ENCODE measurements around the gene PUM1. TPM values are rescaled to one million over a fixed set of nuclear protein-coding genes. Genes with fewer than 3 reads are reported as not detected.
"Not testable (repeated sequence)": the region's sequence is repeated elsewhere in the genome, so short reads cannot be mapped to it uniquely, and the experiment has no call there.

Gene PUM1
- total RNA-seq, 1 experiment from 2014 or later: 109 TPM

GRCh38 chr1:30974536-30974935 is 91.0 kb downstream of the PUM1 start:
- H3K4me3 ChIP-seq (ENCODE audit: low read depth in 2 of 2, low read length in 2 of 2): no peak overlapping the region

DNA sequence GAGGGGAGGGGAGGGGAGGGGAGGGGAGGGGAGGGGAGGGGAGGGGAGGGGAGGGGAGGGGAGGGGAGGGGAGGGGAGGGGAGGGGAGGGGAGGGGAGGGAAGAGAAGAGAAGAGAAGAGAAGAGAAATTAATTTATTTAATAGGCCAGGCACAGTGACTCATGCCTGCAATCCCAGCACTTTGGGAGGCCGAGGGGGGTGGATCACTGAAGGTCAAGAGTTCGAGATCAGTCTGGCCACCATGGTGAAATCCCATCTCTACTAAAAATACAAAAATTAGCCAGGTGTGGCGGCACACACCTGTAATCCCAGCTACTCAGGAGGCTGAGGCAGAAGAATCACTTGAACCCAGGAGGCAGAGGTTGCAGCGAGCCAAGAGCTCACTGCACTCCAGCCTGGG is 93.2 kb downstream of the PUM1 start:
- POLR2A ChIA-PET; CTCF ChIA-PET; H3K27me3 ChIP-seq (ENCODE audit: control insufficient read depth, insufficient read depth, low read length); ATAC-seq; H3K9me3 ChIP-seq (ENCODE audit: control insufficient read depth, insufficient read depth, low read depth, low read length); intact Hi-C loops (cut with micrococcal nuclease; ENCODE audit: unreplicated experiment); BruUV-seq (replicated peaks); DNase-seq (ENCODE audit: low read depth, low spot score); H3K27ac ChIP-seq (ENCODE audit: low read length); in situ Hi-C loops (cut with HindIII; ENCODE audit: low pct_unique_long_range_greater_than_20kb, low sequenced_read_pairs); H3K4me1 ChIP-seq (ENCODE audit: control insufficient read depth, insufficient read depth, low read length); H3K4me3 ChIP-seq (ENCODE audit: low read depth in 2 of 2, low read length in 2 of 2): not testable (repeated sequence)
- peaks cover 21% of the 10 kb centered on the region for H3K36me3 ChIP-seq (ENCODE audit: control insufficient read depth, insufficient read depth, low read length)

More at GRCh38 chr1:30974536-30974935, 91.0 kb downstream of the PUM1 start:
- H3K36me3 ChIP-seq (ENCODE audit: control insufficient read depth, insufficient read depth, low read length): peaks cover 8% of the 10 kb centered on the region
- in situ Hi-C loops (cut with HindIII; ENCODE audit: low pct_unique_long_range_greater_than_20kb, low sequenced_read_pairs) (no loop called here), intact Hi-C loops (cut with micrococcal nuclease; ENCODE audit: unreplicated experiment) (no loop called here)
- H3K9me3 ChIP-seq (ENCODE audit: control insufficient read depth, insufficient read depth, low read depth, low read length): no peaks in the 10 kb centered on the region
- H3K27me3 ChIP-seq (ENCODE audit: control insufficient read depth, insufficient read depth, low read length): no peaks in the 10 kb centered on the region
- no peak for ATAC-seq
- no peak for TF ChIP-seq REST (IDR thresholded peaks at IDR 0.05; ENCODE audit: insufficient read depth in 1 of 2, low read depth in 2 of 2, low read length in 1 of 2)
- TF ChIP-seq SIN3A (IDR thresholded peaks at IDR 0.05; ENCODE audit: borderline replicate concordance, insufficient read depth, low read depth, low read length): no peak
- TF ChIP-seq POLR2AphosphoS5 (IDR thresholded peaks at IDR 0.05; ENCODE audit: low read depth, low read length): no peak
- no peak for TF ChIP-seq TCF7L2 (IDR thresholded peaks at IDR 0.05; ENCODE audit: low read depth, low read length)
- TF ChIP-seq, protein P1, sequence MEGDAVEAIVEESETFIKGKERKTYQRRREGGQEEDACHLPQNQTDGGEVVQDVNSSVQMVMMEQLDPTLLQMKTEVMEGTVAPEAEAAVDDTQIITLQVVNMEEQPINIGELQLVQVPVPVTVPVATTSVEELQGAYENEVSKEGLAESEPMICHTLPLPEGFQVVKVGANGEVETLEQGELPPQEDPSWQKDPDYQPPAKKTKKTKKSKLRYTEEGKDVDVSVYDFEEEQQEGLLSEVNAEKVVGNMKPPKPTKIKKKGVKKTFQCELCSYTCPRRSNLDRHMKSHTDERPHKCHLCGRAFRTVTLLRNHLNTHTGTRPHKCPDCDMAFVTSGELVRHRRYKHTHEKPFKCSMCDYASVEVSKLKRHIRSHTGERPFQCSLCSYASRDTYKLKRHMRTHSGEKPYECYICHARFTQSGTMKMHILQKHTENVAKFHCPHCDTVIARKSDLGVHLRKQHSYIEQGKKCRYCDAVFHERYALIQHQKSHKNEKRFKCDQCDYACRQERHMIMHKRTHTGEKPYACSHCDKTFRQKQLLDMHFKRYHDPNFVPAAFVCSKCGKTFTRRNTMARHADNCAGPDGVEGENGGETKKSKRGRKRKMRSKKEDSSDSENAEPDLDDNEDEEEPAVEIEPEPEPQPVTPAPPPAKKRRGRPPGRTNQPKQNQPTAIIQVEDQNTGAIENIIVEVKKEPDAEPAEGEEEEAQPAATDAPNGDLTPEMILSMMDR (IDR thresholded peaks at IDR 0.05): no peak
- peaks cover 10% of the 10 kb centered on the region for H3K4me1 ChIP-seq (ENCODE audit: control insufficient read depth, insufficient read depth, low read length)
- POLR2A ChIA-PET: no interaction called here
- no peak for DNase-seq (ENCODE audit: low read depth, low spot score)
- CTCF ChIA-PET: no interaction called here
- H3K27ac ChIP-seq (ENCODE audit: low read length): no peak overlapping the region
- no TSS peak for BruUV-seq (replicated peaks)

DNA sequence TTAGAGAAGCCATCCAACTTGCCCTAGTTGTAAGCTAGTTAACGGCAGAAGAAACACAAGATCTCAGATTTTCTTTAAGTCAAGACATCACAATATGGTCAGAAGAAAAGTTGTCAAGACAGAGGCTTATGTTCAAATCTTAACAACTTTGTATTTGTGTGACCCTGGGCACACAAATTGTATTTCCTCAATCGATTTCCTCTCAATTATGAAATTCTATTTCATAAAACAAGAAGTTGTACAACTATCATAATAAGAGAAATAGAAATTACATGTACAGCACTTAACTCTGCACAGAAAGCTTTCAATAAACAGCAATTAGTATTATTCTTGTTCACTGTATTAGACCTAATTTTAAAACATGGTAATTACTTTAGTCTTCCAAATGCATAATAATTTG is 94.0 kb downstream of the PUM1 start:
- TF ChIP-seq TCF7L2 (IDR thresholded peaks at IDR 0.05; ENCODE audit: low read depth, low read length) (no peak), POLR2AphosphoS5 (IDR thresholded peaks at IDR 0.05; ENCODE audit: low read depth, low read length) (no peak), SIN3A (IDR thresholded peaks at IDR 0.05; ENCODE audit: borderline replicate concordance, insufficient read depth, low read depth, low read length) (no peak), REST (IDR thresholded peaks at IDR 0.05; ENCODE audit: insufficient read depth in 1 of 2, low read depth in 2 of 2, low read length in 1 of 2) (no peak)
- TF ChIP-seq, protein P1 (IDR thresholded peaks at IDR 0.05): no peak
- Histone ChIP-seq H3K4me3 (ENCODE audit: low read depth in 2 of 2, low read length in 2 of 2) (no peak overlapping the region), H3K36me3 (ENCODE audit: control insufficient read depth, insufficient read depth, low read length) (peaks cover 26% of the 10 kb centered on the region), H3K9me3 (ENCODE audit: control insufficient read depth, insufficient read depth, low read depth, low read length) (no peaks in the 10 kb centered on the region), H3K27ac (ENCODE audit: low read length) (no peak overlapping the region), H3K27me3 (ENCODE audit: control insufficient read depth, insufficient read depth, low read length) (no peaks in the 10 kb centered on the region), H3K4me1 (ENCODE audit: control insufficient read depth, insufficient read depth, low read length) (peaks cover 11% of the 10 kb centered on the region)
- BruUV-seq (replicated peaks): no TSS peak
- DNase-seq (ENCODE audit: low read depth, low spot score) (no peak), ATAC-seq (no peak)
- in situ Hi-C loops (cut with HindIII; ENCODE audit: low pct_unique_long_range_greater_than_20kb, low sequenced_read_pairs): no loop called here
- ChIA-PET POLR2A (no interaction called here), CTCF (no interaction called here)
- intact Hi-C loops (cut with micrococcal nuclease; ENCODE audit: unreplicated experiment): no loop called here

All from Panc1 (cell line).